Measurements from ENCODE around the gene PRH1. TPM values are rescaled to one million over a fixed set of nuclear protein-coding genes. Genes with fewer than 3 reads are reported as not detected.
A peak's percentile ranks its signal among the peaks of the same experiment; 100 is the strongest.

PRH1 gene
- total RNA-seq (2022) (12.4 and 21.9 TPM in 2 replicates), Bru-seq, nascent RNA (percentile 76 among the genes with signal in this experiment), BruChase-seq, experiment 1, labeled RNA remaining after a 6-hour chase (percentile 62 among the genes with signal in this experiment), BruChase-seq, experiment 2, labeled RNA remaining after a 2-hour chase (percentile 82 among the genes with signal in this experiment)
- long read RNA-seq = 0 reads

GRCh38 chr12:10884086-10884725 is at the start of gene PRH1:
PRH1 (minus strand) TSS chr12:10884255; CDS start chr12:10884217, 38 bp downstream.
- H3K9me3 Mint-ChIP-seq (ENCODE audit: low read depth, unreplicated experiment) = no peaks in the 10 kb centered on the region
- peaks cover 4% of the 10 kb centered on the region for H3K36me3 Mint-ChIP-seq (ENCODE audit: insufficient read depth, unreplicated experiment)
- CTCF ChIA-PET = no interaction called here
- intact Hi-C loops (cut with micrococcal nuclease; ENCODE audit: unreplicated experiment) = no loop called here
- no peaks in the 10 kb centered on the region for H3K4me1 Mint-ChIP-seq (ENCODE audit: low read depth, unreplicated experiment)
- no peak for TF ChIP-seq CTCF (IDR thresholded peaks at IDR 0.05; ENCODE audit: unreplicated experiment)
- no peak within 1 kb of the TSS for H3K27ac Mint-ChIP-seq (ENCODE audit: unreplicated experiment)
- no peak within 1 kb of the TSS for H3K4me3 Mint-ChIP-seq (ENCODE audit: low read depth, unreplicated experiment)
- no peak for DNase-seq
- no TSS peak for BruUV-seq (replicated peaks)
- H3K27me3 Mint-ChIP-seq (ENCODE audit: unreplicated experiment) = no peaks in the 10 kb centered on the region

GRCh38 chr12:10928746-10929286 is 44.8 kb upstream of the PRH1 start, which contains the start of gene PRH2:
PRH2 (plus strand) TSS chr12:10929236; CDS start chr12:10929274, 38 bp downstream.
- DNase-seq = no peak
- Mint-ChIP-seq H3K9me3 (ENCODE audit: low read depth, unreplicated experiment) (no peaks in the 10 kb centered on the region), H3K36me3 (ENCODE audit: insufficient read depth, unreplicated experiment) (no peaks in the 10 kb centered on the region), H3K27me3 (ENCODE audit: unreplicated experiment) (no peaks in the 10 kb centered on the region), H3K4me3 (ENCODE audit: low read depth, unreplicated experiment) (no peak within 1 kb of the TSS), H3K27ac (ENCODE audit: unreplicated experiment) (no peak within 1 kb of the TSS), H3K4me1 (ENCODE audit: low read depth, unreplicated experiment) (no peaks in the 10 kb centered on the region)
- CTCF ChIA-PET = no interaction called here
- TF ChIP-seq CTCF (IDR thresholded peaks at IDR 0.05; ENCODE audit: unreplicated experiment) = no peak
- intact Hi-C loops (cut with micrococcal nuclease; ENCODE audit: unreplicated experiment) = no loop called here
- BruUV-seq (replicated peaks) = no TSS peak

GRCh38 chr12:10926269-10926668 is 42.2 kb upstream of the PRH1 start:
- no peak for TF ChIP-seq CTCF (IDR thresholded peaks at IDR 0.05; ENCODE audit: unreplicated experiment)

GRCh38 chr12:10919809-10920208 is 35.8 kb upstream of the PRH1 start:
- Mint-ChIP-seq H3K27me3 (ENCODE audit: unreplicated experiment) (no peaks in the 10 kb centered on the region), H3K9me3 (ENCODE audit: low read depth, unreplicated experiment) (no peaks in the 10 kb centered on the region), H3K27ac (ENCODE audit: unreplicated experiment) (no peak overlapping the region), H3K4me3 (ENCODE audit: low read depth, unreplicated experiment) (no peak overlapping the region), H3K4me1 (ENCODE audit: low read depth, unreplicated experiment) (no peaks in the 10 kb centered on the region), H3K36me3 (ENCODE audit: insufficient read depth, unreplicated experiment) (no peaks in the 10 kb centered on the region)
- no TSS peak for BruUV-seq (replicated peaks)
- no peak for DNase-seq
- no peak for TF ChIP-seq CTCF (IDR thresholded peaks at IDR 0.05; ENCODE audit: unreplicated experiment)
- CTCF ChIA-PET = interaction anchor here (0.7 kb wide), 1 partner anchor 47 kb away, joined by 4 read pairs; no protein-coding TSS in a partner anchor
- intact Hi-C loops (cut with micrococcal nuclease; ENCODE audit: unreplicated experiment) = no loop called here

More at GRCh38 chr12:10926269-10926668, 42.2 kb upstream of the PRH1 start:
- Mint-ChIP-seq H3K4me1 (ENCODE audit: low read depth, unreplicated experiment) (no peaks in the 10 kb centered on the region), H3K9me3 (ENCODE audit: low read depth, unreplicated experiment) (no peaks in the 10 kb centered on the region), H3K36me3 (ENCODE audit: insufficient read depth, unreplicated experiment) (no peaks in the 10 kb centered on the region), H3K27me3 (ENCODE audit: unreplicated experiment) (no peaks in the 10 kb centered on the region), H3K27ac (ENCODE audit: unreplicated experiment) (no peak overlapping the region), H3K4me3 (ENCODE audit: low read depth, unreplicated experiment) (no peak overlapping the region)
- CTCF ChIA-PET = no interaction called here
- BruUV-seq (replicated peaks) = no TSS peak
- intact Hi-C loops (cut with micrococcal nuclease; ENCODE audit: unreplicated experiment) = no loop called here
- DNase-seq = no peak
